H1 (cell line): Measurements from ENCODE around the gene STT3B. TPM values are rescaled to one million over a fixed set of nuclear protein-coding genes. Genes with fewer than 3 reads are reported as not detected.

Source experiments
- CTCF ChIA-PET: fragments of 300-600 bp; sonication (Branson Sonifier 250); formaldehyde crosslinking; loops from one replicate; lab custom pipeline; 2021; ENCODE audit not compliant: partially characterized antibody; lab: Charles Lee
- POLR2A ChIA-PET: fragments of 300-600 bp; sonication (Branson Sonifier 250); formaldehyde crosslinking; loops from one replicate; lab custom pipeline; 2021; ENCODE audit warnings: inconsistent platforms; ENCODE audit not compliant: partially characterized antibody; lab: Charles Lee
- DNase-seq, 2 experiments: peaks; one replicate each; pipeline versions ENCODE4 v3.0.0 to v3.0.0-alpha.2; 2010 to 2022; ENCODE audit warnings: low spot score in 2 of 2, low read depth in 1 of 2, mixed read lengths in 1 of 2
- FAIRE-seq: peaks from 2 replicates; lab custom pipeline; 2011; peaks lifted over from hg19 to GRCh38; lab: Jason Lieb, UNC
- H2AFZ ChIP-seq: 2 replicates; pipeline ENCODE4 v1.8.1; 2012; ENCODE audit warnings: low read length, inconsistent platforms
- H2AK5ac ChIP-seq: 2 replicates; pipeline ENCODE4 v1.6.1; 2013; ENCODE audit warnings: low read depth, low read length
- H2BK120ac ChIP-seq: replicated peaks from 2 replicates; pipeline ENCODE3; 2013; ENCODE audit warnings: low read depth, low read length, inconsistent platforms
- H2BK12ac ChIP-seq: 2 replicates; pipeline ENCODE4 v1.6.1; 2013; ENCODE audit warnings: low read depth, low read length
- H2BK15ac ChIP-seq: 2 replicates; pipeline ENCODE4 v1.6.1; 2013; ENCODE audit warnings: low read length
- H2BK20ac ChIP-seq: 2 replicates; pipeline ENCODE4 v1.6.1; 2013; ENCODE audit warnings: low read length
- H2BK5ac ChIP-seq: 2 replicates; pipeline ENCODE4 v1.6.1; 2013; ENCODE audit warnings: low read depth, low read length
- H3K14ac ChIP-seq: 2 replicates; pipeline ENCODE4 v1.6.1; 2013; ENCODE audit warnings: inconsistent platforms; ENCODE audit not compliant: insufficient read length
- H3K18ac ChIP-seq: 2 replicates; pipeline ENCODE4 v1.6.1; 2013; ENCODE audit warnings: low read length; ENCODE audit errors: extremely low read depth
- H3K23ac ChIP-seq: 2 replicates; pipeline ENCODE4 v1.6.1; 2013; ENCODE audit warnings: inconsistent platforms; ENCODE audit not compliant: insufficient read length
- H3K23me2 ChIP-seq: 2 replicates; pipeline ENCODE4 v1.6.1; 2013; ENCODE audit warnings: low read depth, low read length
- H3K27ac ChIP-seq: 2 replicates; pipeline ENCODE4 v1.6.1; 2011; ENCODE audit warnings: low read depth, low read length, inconsistent platforms
- H3K27me3 ChIP-seq, 4 experiments: replicated peaks in 1 of 4; 1 replicate in 1 of 4; 2 replicates in 3 of 4; pipeline versions ENCODE4 v1.6.1 to v1.8.1; 2011 to 2013; ENCODE audit warnings: low read length in 3 of 4, mild to moderate bottlenecking in 3 of 4, inconsistent platforms in 2 of 4, mixed read lengths in 2 of 4, moderate library complexity in 1 of 4; ENCODE audit not compliant: control insufficient read depth in 3 of 4, insufficient read depth in 3 of 4; ENCODE audit errors: extremely low read depth in 1 of 4
- H3K36me3 ChIP-seq, 4 experiments: 2 replicates each; pipeline versions ENCODE4 v1.6.1 to v1.8.1; 2011 to 2013; ENCODE audit warnings: mild to moderate bottlenecking in 4 of 4, low read length in 3 of 4, moderate library complexity in 2 of 4, control low read depth in 1 of 4, inconsistent platforms in 1 of 4; ENCODE audit not compliant: insufficient read depth in 4 of 4, control insufficient read depth in 2 of 4
- H3K4ac ChIP-seq: replicated peaks from 2 replicates; pipeline ENCODE3; 2013; ENCODE audit warnings: low read length, low read depth, mixed read lengths, inconsistent platforms; ENCODE audit not compliant: insufficient read length
- H3K4me1 ChIP-seq, 4 experiments: replicated peaks in 1 of 4; 1 replicate in 1 of 4; 2 replicates in 3 of 4; pipeline versions ENCODE4 v1.6.1 to v1.8.1; 2011 to 2013; ENCODE audit warnings: low read length in 3 of 4, inconsistent platforms in 2 of 4, mixed read lengths in 1 of 4; ENCODE audit not compliant: insufficient read depth in 4 of 4, control insufficient read depth in 3 of 4
- H3K4me2 ChIP-seq, 2 experiments: 2 replicates each; pipeline versions ENCODE4 v1.6.1 to v1.8.1; 2011 to 2013; ENCODE audit warnings: low read depth in 2 of 2, low read length in 2 of 2, control low read depth in 1 of 2, inconsistent platforms in 1 of 2, mild to moderate bottlenecking in 1 of 2; ENCODE audit not compliant: insufficient read depth in 1 of 2
- H3K4me3 ChIP-seq, 4 experiments: fragments of 200-600, 300-600 bp in 1 of 4; sonication (generic), shearing (Covaris generic), sonication (Bioruptor Twin) in 1 of 4; 2 replicates each; pipeline versions ENCODE4 v1.5.1 to v1.8.1; 2011 to 2016; ENCODE audit warnings: low read length in 4 of 4, low read depth in 3 of 4, control low read depth in 2 of 4, inconsistent platforms in 2 of 4, mild to moderate bottlenecking in 2 of 4, mixed read lengths in 1 of 4, moderate library complexity in 1 of 4; ENCODE audit not compliant: insufficient read depth in 2 of 4; ENCODE audit errors: extremely low read depth in 1 of 4
- H3K56ac ChIP-seq: replicated peaks from 2 replicates; pipeline ENCODE3; 2013; ENCODE audit warnings: low read depth, mild to moderate bottlenecking, mixed read lengths, low read length, inconsistent platforms; ENCODE audit not compliant: insufficient read length
- H3K79me1 ChIP-seq: 2 replicates; pipeline ENCODE4 v1.6.1; 2013; ENCODE audit warnings: low read depth, low read length, control low read depth
- H3K79me2 ChIP-seq, 2 experiments: 2 replicates each; pipeline versions ENCODE4 v1.6.1 to v1.8.1; 2012 to 2013; ENCODE audit warnings: low read length in 2 of 2, mild to moderate bottlenecking in 2 of 2, inconsistent platforms in 1 of 2; ENCODE audit not compliant: insufficient read depth in 2 of 2, control insufficient read depth in 1 of 2
- H3K9ac ChIP-seq, 4 experiments: replicated peaks in 1 of 4; 1 replicate in 1 of 4; 2 replicates in 3 of 4; pipeline versions ENCODE4 v1.6.1 to v1.8.1; 2011 to 2013; ENCODE audit warnings: low read depth in 3 of 4, low read length in 3 of 4, control low read depth in 2 of 4, mild to moderate bottlenecking in 2 of 4, moderate library complexity in 2 of 4, inconsistent platforms in 1 of 4; ENCODE audit errors: extremely low read depth in 1 of 4
- H3K9me3 ChIP-seq, 2 experiments: 2 replicates each; pipeline versions ENCODE4 v1.6.1 to v1.8.1; 2012 to 2013; ENCODE audit warnings: mild to moderate bottlenecking in 2 of 2, moderate library complexity in 2 of 2, control low read depth in 1 of 2, inconsistent platforms in 1 of 2, low read depth in 1 of 2, low read length in 1 of 2, mixed read lengths in 1 of 2; ENCODE audit not compliant: insufficient read depth in 2 of 2
- H4K20me1 ChIP-seq, 2 experiments: replicated peaks in 1 of 2; 2 replicates each; pipeline versions ENCODE3 to v1.8.1; 2011 to 2013; ENCODE audit warnings: inconsistent platforms in 2 of 2, low read length in 2 of 2, mild to moderate bottlenecking in 1 of 2; ENCODE audit not compliant: insufficient read depth in 2 of 2, control insufficient read depth in 1 of 2
- H4K5ac ChIP-seq: 2 replicates; pipeline ENCODE4 v1.6.1; 2013; ENCODE audit warnings: low read length, low read depth, mixed read lengths, inconsistent platforms; ENCODE audit not compliant: insufficient read length
- H4K8ac ChIP-seq: 2 replicates; pipeline ENCODE4 v1.8.0; 2013; ENCODE audit warnings: mild to moderate bottlenecking, moderate library complexity, low read length, inconsistent platforms; ENCODE audit not compliant: insufficient read depth; ENCODE audit errors: extremely low read depth
- H4K91ac ChIP-seq: replicated peaks from 2 replicates; pipeline ENCODE3; 2013; ENCODE audit warnings: low read length, mixed read lengths, inconsistent platforms; ENCODE audit not compliant: insufficient read length
- BRCA1 ChIP-seq: IDR thresholded peaks from 2 replicates; pipeline ENCODE4 v1.6.1; 2012; ENCODE audit warnings: low read depth, low read length, improper control_type of control experiment
- CBX5 ChIP-seq: fragments of 300-800, 300-1000 bp; sonication (generic); IDR thresholded peaks from 2 replicates; pipeline ENCODE4 v1.7.1; 2016; ENCODE audit warnings: antibody characterized with exemption, low read length, low read depth
- E2F6 ChIP-seq: IDR thresholded peaks from 2 replicates; pipeline ENCODE4 v1.6.1; 2012; ENCODE audit warnings: inconsistent platforms
- KDM1A ChIP-seq: fragments of 200-600, 300-600 bp; sonication (generic); IDR thresholded peaks from 2 replicates; pipeline ENCODE4 v1.7.1; 2016; ENCODE audit warnings: mild to moderate bottlenecking, low read length, borderline replicate concordance
- NRF1 ChIP-seq: IDR thresholded peaks from 2 replicates; pipeline ENCODE4 v1.6.1; 2011; ENCODE audit warnings: mild to moderate bottlenecking, low read depth, low read length, improper control_type of control experiment
- SIN3A ChIP-seq, 2 experiments: IDR thresholded peaks in 1 of 2; conservative IDR thresholded peaks in 1 of 2; 2 replicates each; pipeline ENCODE4 v1.6.1; 2011 to 2012; ENCODE audit warnings: low read length in 2 of 2, improper control_type of control experiment in 1 of 2, low read depth in 1 of 2, mild to moderate bottlenecking in 1 of 2
- SIRT6 ChIP-seq: IDR thresholded peaks from one replicate; pipeline ENCODE4 v1.7.1; 2012; ENCODE audit warnings: low read length, inconsistent platforms
- TBP ChIP-seq: IDR thresholded peaks from 2 replicates; pipeline ENCODE4 v1.6.1; 2011; ENCODE audit warnings: low read depth, low read length, improper control_type of control experiment
- ZNF274 ChIP-seq: IDR thresholded peaks from 2 replicates; pipeline ENCODE4 v1.7.0; 2012; ENCODE audit warnings: low read length, borderline replicate concordance; ENCODE audit errors: extremely low read depth
- polyA plus RNA-seq, 7 experiments: library from polyadenylated mRNA; depleted of rRNA in 3 of 7; stranded (reverse) in 5 of 7; unstranded in 2 of 7; fragments of >200 nt in 5 of 7; fragments of 200-250 nt in 2 of 7; gene quantifications; 1 replicate in 5 of 7; 2 replicates in 1 of 7; 4 replicates in 1 of 7; pipeline versions ENCODE4 v1.2.1 to v1.2.3, GENCODE V29; 2011 to 2013; ENCODE audit warnings: missing spikeins in 2 of 7, mixed read lengths in 2 of 7
- total RNA-seq: library from RNA; stranded (reverse); fragmentation: NEBNext Ultra II Directional; extraction: Animal tissue kit (Norgen Biotek cat#: 25700); gene quantifications from 2 replicates; pipeline ENCODE4 v1.2.1, GENCODE V29; 2021
- TF ChIP-seq, protein P1 (sequence below): IDR thresholded peaks from 2 replicates; pipeline ENCODE4 v1.6.1; 2012; ENCODE audit warnings: low read length, inconsistent platforms
- TF ChIP-seq, protein P2 (sequence below): IDR thresholded peaks from 2 replicates; pipeline ENCODE4 v1.6.1; 2011; ENCODE audit warnings: low read depth, mild to moderate bottlenecking, low read length; ENCODE audit not compliant: insufficient read depth

STT3B gene
- total and polyA plus RNA-seq, 2 of the 8 experiments (the other 6 are each of a cell fraction or from before 2014, with no cell fraction given) = 43.5 to 134 TPM

DNA sequence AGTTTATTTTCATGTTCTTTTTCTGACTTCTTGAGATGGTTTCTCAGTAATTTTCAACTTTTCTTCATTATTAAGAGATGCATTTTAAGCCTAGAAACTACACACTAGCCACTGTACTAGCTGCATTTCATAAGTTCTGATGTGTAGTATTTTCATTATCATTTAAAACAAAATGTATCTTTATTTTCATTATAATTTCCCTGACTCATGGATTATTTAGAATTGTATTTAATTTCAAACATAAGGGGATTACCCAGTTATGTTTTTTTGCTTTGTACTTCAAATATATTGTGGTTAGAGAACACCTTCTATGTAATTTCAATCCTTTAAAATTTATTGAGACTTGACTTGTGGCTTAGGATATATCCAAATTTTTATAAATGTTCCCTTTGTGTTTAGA is 44.5 kb downstream of the STT3B start:
- Histone ChIP-seq H3K4me2 (no peak overlapping the region), H3K56ac (no peak overlapping the region), H2BK15ac (no peak overlapping the region), H2AFZ (no peak overlapping the region), H3K23ac (no peak overlapping the region), H4K5ac (no peak overlapping the region), H3K4me3 (no peak overlapping the region), H2BK120ac (no peak overlapping the region), H3K18ac (no peak overlapping the region), H3K27ac (no peak overlapping the region), H3K36me3 (peaks cover 0 to 15% (median 7%) of the 10 kb centered on the region in 4 experiments; a peak in 5 of 8 replicates), H2BK12ac (no peak overlapping the region), H2BK20ac (no peak overlapping the region), H3K4me1 (no peaks in the 10 kb centered on the region; a peak in 1 of 7 replicates), H2AK5ac (no peak overlapping the region), H3K23me2 (no peaks in the 10 kb centered on the region), H3K27me3 (no peaks in the 10 kb centered on the region), H4K8ac (no peak overlapping the region), H3K9ac (no peak overlapping the region), H4K20me1 (peaks cover 6 to 10% of the 10 kb centered on the region in 2 experiments), H3K9me3 (no peaks in the 10 kb centered on the region), H3K79me2 (peaks cover 3 to 90% of the 10 kb centered on the region in 2 experiments; a peak in 3 of 4 replicates), H2BK5ac (no peak overlapping the region), H4K91ac (no peak overlapping the region), H3K14ac (no peak overlapping the region), H3K4ac (no peak overlapping the region), H3K79me1 (no peaks in the 10 kb centered on the region)
- FAIRE-seq (no peak), DNase-seq (no peak)
- ChIA-PET CTCF (no interaction called here), POLR2A (no interaction called here)
- TF ChIP-seq, protein P1, sequence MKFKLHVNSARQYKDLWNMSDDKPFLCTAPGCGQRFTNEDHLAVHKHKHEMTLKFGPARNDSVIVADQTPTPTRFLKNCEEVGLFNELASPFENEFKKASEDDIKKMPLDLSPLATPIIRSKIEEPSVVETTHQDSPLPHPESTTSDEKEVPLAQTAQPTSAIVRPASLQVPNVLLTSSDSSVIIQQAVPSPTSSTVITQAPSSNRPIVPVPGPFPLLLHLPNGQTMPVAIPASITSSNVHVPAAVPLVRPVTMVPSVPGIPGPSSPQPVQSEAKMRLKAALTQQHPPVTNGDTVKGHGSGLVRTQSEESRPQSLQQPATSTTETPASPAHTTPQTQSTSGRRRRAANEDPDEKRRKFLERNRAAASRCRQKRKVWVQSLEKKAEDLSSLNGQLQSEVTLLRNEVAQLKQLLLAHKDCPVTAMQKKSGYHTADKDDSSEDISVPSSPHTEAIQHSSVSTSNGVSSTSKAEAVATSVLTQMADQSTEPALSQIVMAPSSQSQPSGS = no peak
- TF ChIP-seq ZNF274 = no peak
- TF ChIP-seq CBX5 = no peak
- TF ChIP-seq, protein P2, sequence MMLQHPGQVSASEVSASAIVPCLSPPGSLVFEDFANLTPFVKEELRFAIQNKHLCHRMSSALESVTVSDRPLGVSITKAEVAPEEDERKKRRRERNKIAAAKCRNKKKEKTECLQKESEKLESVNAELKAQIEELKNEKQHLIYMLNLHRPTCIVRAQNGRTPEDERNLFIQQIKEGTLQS = no peak
- no peak for TF ChIP-seq BRCA1
- TF ChIP-seq E2F6 = no peak
- TF ChIP-seq NRF1 = no peak
- no peak for TF ChIP-seq SIRT6
- no peak for TF ChIP-seq SIN3A (conservative IDR thresholded peaks at IDR 0.05 in 1 of 2, IDR thresholded peaks at IDR 0.05 in 1 of 2; ENCODE audit: low read depth in 1 of 2, low read length in 2 of 2)
- TF ChIP-seq KDM1A = no peak
- no peak for TF ChIP-seq TBP
